ENCODE data around the gene LPIN3. TPM values are rescaled to one million over a fixed set of nuclear protein-coding genes. Genes with fewer than 3 reads are reported as not detected.

LPIN3 gene
- total RNA-seq, 1 experiment from 2014 or later: 18.5 TPM

DNA sequence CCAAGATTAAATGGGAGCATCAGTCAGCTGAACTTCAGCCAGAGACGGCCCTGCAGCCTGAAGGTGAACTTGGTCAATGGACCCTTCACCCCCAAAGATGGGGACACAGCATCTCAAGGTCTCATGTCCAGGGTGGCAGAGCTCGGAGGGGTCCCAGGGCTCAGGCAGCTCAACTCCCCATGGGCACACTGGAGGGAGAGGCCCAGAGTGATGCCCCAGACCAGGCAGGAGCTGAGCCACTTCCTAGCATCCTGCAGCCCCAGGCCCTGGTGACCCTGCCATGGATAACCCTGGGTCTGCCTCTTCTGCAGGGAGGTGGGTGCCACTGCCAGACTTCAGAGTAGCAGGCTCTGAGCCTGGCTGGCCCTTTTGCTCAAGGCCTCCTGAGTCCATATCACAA is 53.5 kb downstream of the LPIN3 start:
- Histone ChIP-seq H3K27me3 (ENCODE audit: insufficient read depth, low read length) (no peaks in the 10 kb centered on the region), H3K79me2 (ENCODE audit: insufficient read depth, low read length) (no peaks in the 10 kb centered on the region), H3K9ac (ENCODE audit: low read length) (no peak overlapping the region), H3K27ac (ENCODE audit: low read depth, low read length) (no peak overlapping the region), H3K9me2 (ENCODE audit: insufficient read depth) (no peaks in the 10 kb centered on the region), H2AFZ (ENCODE audit: low read depth, low read length, poor library complexity, severe bottlenecking) (no peak overlapping the region), H3K4me1 (ENCODE audit: control insufficient read depth in 1 of 2, insufficient read depth in 2 of 2, low read length in 2 of 2) (no peaks in the 10 kb centered on the region), H3K4me3 (replicated peaks in 1 of 2; ENCODE audit: low read depth in 1 of 2, low read length in 2 of 2) (no peak overlapping the region), H3K4me2 (ENCODE audit: low read length) (no peak overlapping the region), H3K36me3 (ENCODE audit: control insufficient read depth in 1 of 2, insufficient read depth in 2 of 2, low read length in 2 of 2) (no peaks in the 10 kb centered on the region), H3K9me3 (ENCODE audit: control insufficient read depth in 1 of 2, insufficient read depth in 1 of 2, low read depth in 1 of 2, low read length in 2 of 2) (no peaks in the 10 kb centered on the region), H4K20me1 (ENCODE audit: insufficient read depth) (no peaks in the 10 kb centered on the region)
- RAD21 ChIA-PET (ENCODE audit: low non-redundant PET in 1 of 2, low total read pairs in 2 of 2, uncharacterized antibody in 2 of 2, unreplicated experiment in 2 of 2): no interaction called here
- intact Hi-C loops (cut with micrococcal nuclease): no loop called here
- CTCF ChIA-PET: no interaction called here
- TF ChIP-seq, protein P1, sequence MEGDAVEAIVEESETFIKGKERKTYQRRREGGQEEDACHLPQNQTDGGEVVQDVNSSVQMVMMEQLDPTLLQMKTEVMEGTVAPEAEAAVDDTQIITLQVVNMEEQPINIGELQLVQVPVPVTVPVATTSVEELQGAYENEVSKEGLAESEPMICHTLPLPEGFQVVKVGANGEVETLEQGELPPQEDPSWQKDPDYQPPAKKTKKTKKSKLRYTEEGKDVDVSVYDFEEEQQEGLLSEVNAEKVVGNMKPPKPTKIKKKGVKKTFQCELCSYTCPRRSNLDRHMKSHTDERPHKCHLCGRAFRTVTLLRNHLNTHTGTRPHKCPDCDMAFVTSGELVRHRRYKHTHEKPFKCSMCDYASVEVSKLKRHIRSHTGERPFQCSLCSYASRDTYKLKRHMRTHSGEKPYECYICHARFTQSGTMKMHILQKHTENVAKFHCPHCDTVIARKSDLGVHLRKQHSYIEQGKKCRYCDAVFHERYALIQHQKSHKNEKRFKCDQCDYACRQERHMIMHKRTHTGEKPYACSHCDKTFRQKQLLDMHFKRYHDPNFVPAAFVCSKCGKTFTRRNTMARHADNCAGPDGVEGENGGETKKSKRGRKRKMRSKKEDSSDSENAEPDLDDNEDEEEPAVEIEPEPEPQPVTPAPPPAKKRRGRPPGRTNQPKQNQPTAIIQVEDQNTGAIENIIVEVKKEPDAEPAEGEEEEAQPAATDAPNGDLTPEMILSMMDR (IDR thresholded peaks at IDR 0.05 in 2 of 3, conservative IDR thresholded peaks at IDR 0.05 in 1 of 3; ENCODE audit: borderline replicate concordance in 1 of 3, insufficient read depth in 1 of 3, low read depth in 2 of 3, low read length in 2 of 3): no peak
- TF ChIP-seq, protein P2, sequence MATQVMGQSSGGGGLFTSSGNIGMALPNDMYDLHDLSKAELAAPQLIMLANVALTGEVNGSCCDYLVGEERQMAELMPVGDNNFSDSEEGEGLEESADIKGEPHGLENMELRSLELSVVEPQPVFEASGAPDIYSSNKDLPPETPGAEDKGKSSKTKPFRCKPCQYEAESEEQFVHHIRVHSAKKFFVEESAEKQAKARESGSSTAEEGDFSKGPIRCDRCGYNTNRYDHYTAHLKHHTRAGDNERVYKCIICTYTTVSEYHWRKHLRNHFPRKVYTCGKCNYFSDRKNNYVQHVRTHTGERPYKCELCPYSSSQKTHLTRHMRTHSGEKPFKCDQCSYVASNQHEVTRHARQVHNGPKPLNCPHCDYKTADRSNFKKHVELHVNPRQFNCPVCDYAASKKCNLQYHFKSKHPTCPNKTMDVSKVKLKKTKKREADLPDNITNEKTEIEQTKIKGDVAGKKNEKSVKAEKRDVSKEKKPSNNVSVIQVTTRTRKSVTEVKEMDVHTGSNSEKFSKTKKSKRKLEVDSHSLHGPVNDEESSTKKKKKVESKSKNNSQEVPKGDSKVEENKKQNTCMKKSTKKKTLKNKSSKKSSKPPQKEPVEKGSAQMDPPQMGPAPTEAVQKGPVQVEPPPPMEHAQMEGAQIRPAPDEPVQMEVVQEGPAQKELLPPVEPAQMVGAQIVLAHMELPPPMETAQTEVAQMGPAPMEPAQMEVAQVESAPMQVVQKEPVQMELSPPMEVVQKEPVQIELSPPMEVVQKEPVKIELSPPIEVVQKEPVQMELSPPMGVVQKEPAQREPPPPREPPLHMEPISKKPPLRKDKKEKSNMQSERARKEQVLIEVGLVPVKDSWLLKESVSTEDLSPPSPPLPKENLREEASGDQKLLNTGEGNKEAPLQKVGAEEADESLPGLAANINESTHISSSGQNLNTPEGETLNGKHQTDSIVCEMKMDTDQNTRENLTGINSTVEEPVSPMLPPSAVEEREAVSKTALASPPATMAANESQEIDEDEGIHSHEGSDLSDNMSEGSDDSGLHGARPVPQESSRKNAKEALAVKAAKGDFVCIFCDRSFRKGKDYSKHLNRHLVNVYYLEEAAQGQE (IDR thresholded peaks at IDR 0.05; ENCODE audit: low read depth): no peak
- TF ChIP-seq CEBPB (IDR thresholded peaks at IDR 0.05; ENCODE audit: low read depth) (no peak), POLR2AphosphoS5 (IDR thresholded peaks at IDR 0.05; ENCODE audit: low read depth, low read length) (no peak), ELF1 (IDR thresholded peaks at IDR 0.05; ENCODE audit: borderline replicate concordance, low read depth) (no peak), TCF7L2 (IDR thresholded peaks at IDR 0.05; ENCODE audit: borderline replicate concordance, extremely low read depth, insufficient read depth, insufficient read length) (no peak), SRF (IDR thresholded peaks at IDR 0.05; ENCODE audit: low read depth) (no peak), JUND (IDR thresholded peaks at IDR 0.05) (no peak), EZH2 (IDR thresholded peaks at IDR 0.05) (no peak), RAD21 (IDR thresholded peaks at IDR 0.05; ENCODE audit: low read depth) (no peak), SP1 (IDR thresholded peaks at IDR 0.05; ENCODE audit: low read depth) (no peak), ZNF274 (IDR thresholded peaks at IDR 0.05; ENCODE audit: low read depth, low read length) (no peak), EZH2phosphoT487 (IDR thresholded peaks at IDR 0.05; ENCODE audit: borderline replicate concordance) (no peak), EGR1 (IDR thresholded peaks at IDR 0.05; ENCODE audit: low read depth) (no peak), SIN3A (IDR thresholded peaks at IDR 0.05; ENCODE audit: low read depth) (no peak)
- TF ChIP-seq, protein P3, sequence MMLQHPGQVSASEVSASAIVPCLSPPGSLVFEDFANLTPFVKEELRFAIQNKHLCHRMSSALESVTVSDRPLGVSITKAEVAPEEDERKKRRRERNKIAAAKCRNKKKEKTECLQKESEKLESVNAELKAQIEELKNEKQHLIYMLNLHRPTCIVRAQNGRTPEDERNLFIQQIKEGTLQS (IDR thresholded peaks at IDR 0.05): no peak
- TF ChIP-seq, protein P4, sequence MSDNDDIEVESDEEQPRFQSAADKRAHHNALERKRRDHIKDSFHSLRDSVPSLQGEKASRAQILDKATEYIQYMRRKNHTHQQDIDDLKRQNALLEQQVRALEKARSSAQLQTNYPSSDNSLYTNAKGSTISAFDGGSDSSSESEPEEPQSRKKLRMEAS (IDR thresholded peaks at IDR 0.05): no peak
- TF ChIP-seq, protein P5, sequence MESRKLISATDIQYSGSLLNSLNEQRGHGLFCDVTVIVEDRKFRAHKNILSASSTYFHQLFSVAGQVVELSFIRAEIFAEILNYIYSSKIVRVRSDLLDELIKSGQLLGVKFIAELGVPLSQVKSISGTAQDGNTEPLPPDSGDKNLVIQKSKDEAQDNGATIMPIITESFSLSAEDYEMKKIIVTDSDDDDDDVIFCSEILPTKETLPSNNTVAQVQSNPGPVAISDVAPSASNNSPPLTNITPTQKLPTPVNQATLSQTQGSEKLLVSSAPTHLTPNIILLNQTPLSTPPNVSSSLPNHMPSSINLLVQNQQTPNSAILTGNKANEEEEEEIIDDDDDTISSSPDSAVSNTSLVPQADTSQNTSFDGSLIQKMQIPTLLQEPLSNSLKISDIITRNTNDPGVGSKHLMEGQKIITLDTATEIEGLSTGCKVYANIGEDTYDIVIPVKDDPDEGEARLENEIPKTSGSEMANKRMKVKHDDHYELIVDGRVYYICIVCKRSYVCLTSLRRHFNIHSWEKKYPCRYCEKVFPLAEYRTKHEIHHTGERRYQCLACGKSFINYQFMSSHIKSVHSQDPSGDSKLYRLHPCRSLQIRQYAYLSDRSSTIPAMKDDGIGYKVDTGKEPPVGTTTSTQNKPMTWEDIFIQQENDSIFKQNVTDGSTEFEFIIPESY (IDR thresholded peaks at IDR 0.05; ENCODE audit: extremely low read depth, insufficient replicate concordance, low read length): no peak
- BruUV-seq (replicated peaks): no TSS peak
- POLR2A ChIA-PET: no interaction called here
- ATAC-seq: no peak
- no peak for DNase-seq (ENCODE audit: low read depth, low spot score)
